ENCODE results near the gene TPO.
"Not testable (repeated sequence)": the region's sequence is repeated elsewhere in the genome, so short reads cannot be mapped to it uniquely, and the experiment has no call there.

- not testable (repeated sequence) for TF ChIP-seq CTCF, POLR2A, EP300, POLR2AphosphoS5 (IDR thresholded peaks at IDR 0.05)
Observed at GRCh38 chr2:1490381-1490780, 77.1 kb downstream of the TPO start.

Data from suprapubic skin (tissue), 4 donors.